ENCODE results near the gene USP46. TPM values are rescaled to one million over a fixed set of nuclear protein-coding genes. Genes with fewer than 3 reads are reported as not detected.

The USP46 gene
- total RNA-seq, 1 experiment from 2014 or later, result 14.5 TPM

DNA sequence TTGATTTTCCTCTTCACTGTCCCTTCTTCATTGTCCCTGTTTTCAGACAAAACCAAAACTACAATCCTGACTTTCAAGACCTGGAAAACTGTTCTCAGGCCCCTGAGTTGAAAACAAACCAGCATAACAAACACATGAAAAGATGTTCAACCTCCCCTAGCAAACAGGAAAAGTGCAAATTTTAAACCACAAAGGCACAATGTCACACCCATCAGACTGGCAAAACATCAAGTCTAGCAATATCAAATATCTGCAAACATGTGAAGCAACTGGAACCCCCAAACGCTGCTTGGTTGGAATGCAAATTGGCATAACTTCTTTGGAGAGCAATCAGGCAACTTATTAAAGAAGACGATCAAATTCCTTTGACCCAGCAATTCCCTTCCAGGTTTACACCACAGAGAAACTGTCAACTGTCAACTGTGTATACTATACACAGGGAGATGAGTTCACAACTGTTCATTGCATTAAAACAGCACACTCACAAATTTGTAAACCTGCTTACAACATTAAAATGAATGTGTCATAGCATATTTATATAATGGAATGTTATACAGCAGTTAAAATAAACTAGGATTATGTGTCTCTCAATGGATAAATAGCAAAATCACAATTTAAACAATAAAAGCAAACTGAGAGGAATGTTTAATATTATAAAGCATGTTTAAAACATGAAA, 7.0 kb downstream of the USP46 start:
- H3K9me3 ChIP-seq (ENCODE audit: low read length), result no peaks in the 10 kb centered on the region
- no peak overlapping the region for H3K4me3 ChIP-seq (ENCODE audit: low read length)
- no peak overlapping the region for H2AFZ ChIP-seq (ENCODE audit: low read length)
- H3K9ac ChIP-seq (ENCODE audit: low read length), result no peak overlapping the region
- no peak overlapping the region for H3K27ac ChIP-seq (ENCODE audit: low read length)
- no peaks in the 10 kb centered on the region for H3K27me3 ChIP-seq (ENCODE audit: low read length)
- no peaks in the 10 kb centered on the region for H4K20me1 ChIP-seq (ENCODE audit: insufficient read depth, low read depth, low read length)
- peaks cover 94% of the 10 kb centered on the region for H3K79me2 ChIP-seq (ENCODE audit: low read length)
- DNase-seq, result no peak
- no peak overlapping the region for H3K4me2 ChIP-seq (ENCODE audit: low read depth, low read length, poor library complexity, severe bottlenecking)
- no peaks in the 10 kb centered on the region for H3K9me2 ChIP-seq (replicated peaks; ENCODE audit: insufficient read depth, low read length)
- H3K4me1 ChIP-seq (ENCODE audit: low read length), result peaks cover 11% of the 10 kb centered on the region
- H3K36me3 ChIP-seq (ENCODE audit: insufficient read depth, low read length), result peaks cover 20% of the 10 kb centered on the region; the same call in 1 of the 2 replicates

GRCh38 chr4:52648836-52649235, 10.3 kb downstream of the USP46 start:
- H3K27me3 ChIP-seq (ENCODE audit: low read length), result no peaks in the 10 kb centered on the region
- H3K9ac ChIP-seq (ENCODE audit: low read length), result no peak overlapping the region
- H2AFZ ChIP-seq (ENCODE audit: low read length), result no peak overlapping the region
- H3K4me3 ChIP-seq (ENCODE audit: low read length), result no peak overlapping the region
- H3K4me2 ChIP-seq (ENCODE audit: low read depth, low read length, poor library complexity, severe bottlenecking), result no peak overlapping the region
- H3K4me1 ChIP-seq (ENCODE audit: low read length), result peaks cover 9% of the 10 kb centered on the region
- no peak for DNase-seq
- no peaks in the 10 kb centered on the region for H3K9me2 ChIP-seq (replicated peaks; ENCODE audit: insufficient read depth, low read length)
- peaks cover 95% of the 10 kb centered on the region for H3K79me2 ChIP-seq (ENCODE audit: low read length)
- no peak overlapping the region for H3K27ac ChIP-seq (ENCODE audit: low read length)
- H3K9me3 ChIP-seq (ENCODE audit: low read length), result no peaks in the 10 kb centered on the region
- peaks cover 12% of the 10 kb centered on the region; the same call in 1 of the 2 replicates for H3K36me3 ChIP-seq (ENCODE audit: insufficient read depth, low read length)
- no peaks in the 10 kb centered on the region for H4K20me1 ChIP-seq (ENCODE audit: insufficient read depth, low read depth, low read length)

- H3K9ac ChIP-seq (ENCODE audit: low read length), result no peak overlapping the region
- no peaks in the 10 kb centered on the region for H3K27me3 ChIP-seq (ENCODE audit: low read length)
- H2AFZ ChIP-seq (ENCODE audit: low read length), result no peak overlapping the region
Measured at GRCh38 chr4:52646741-52647140, 12.4 kb downstream of the USP46 start.

GRCh38 chr4:52646096-52646495, 13.0 kb downstream of the USP46 start:
- Histone ChIP-seq H3K27me3 (ENCODE audit: low read length) (no peaks in the 10 kb centered on the region), H3K79me2 (ENCODE audit: low read length) (peaks cover 96% of the 10 kb centered on the region)

More at GRCh38 chr4:52646741-52647140, 12.4 kb downstream of the USP46 start:
- peaks cover 96% of the 10 kb centered on the region for H3K79me2 ChIP-seq (ENCODE audit: low read length)
- no peaks in the 10 kb centered on the region for H3K9me2 ChIP-seq (replicated peaks; ENCODE audit: insufficient read depth, low read length)
- H3K4me3 ChIP-seq (ENCODE audit: low read length), result no peak overlapping the region
- no peak overlapping the region for H3K4me2 ChIP-seq (ENCODE audit: low read depth, low read length, poor library complexity, severe bottlenecking)
- H3K36me3 ChIP-seq (ENCODE audit: insufficient read depth, low read length), result peaks cover 12% of the 10 kb centered on the region; the same call in 1 of the 2 replicates
- no peak for DNase-seq
- H4K20me1 ChIP-seq (ENCODE audit: insufficient read depth, low read depth, low read length), result no peaks in the 10 kb centered on the region
- no peaks in the 10 kb centered on the region for H3K9me3 ChIP-seq (ENCODE audit: low read length)
- H3K4me1 ChIP-seq (ENCODE audit: low read length), result peaks cover 13% of the 10 kb centered on the region
- H3K27ac ChIP-seq (ENCODE audit: low read length), result no peak overlapping the region

DNA sequence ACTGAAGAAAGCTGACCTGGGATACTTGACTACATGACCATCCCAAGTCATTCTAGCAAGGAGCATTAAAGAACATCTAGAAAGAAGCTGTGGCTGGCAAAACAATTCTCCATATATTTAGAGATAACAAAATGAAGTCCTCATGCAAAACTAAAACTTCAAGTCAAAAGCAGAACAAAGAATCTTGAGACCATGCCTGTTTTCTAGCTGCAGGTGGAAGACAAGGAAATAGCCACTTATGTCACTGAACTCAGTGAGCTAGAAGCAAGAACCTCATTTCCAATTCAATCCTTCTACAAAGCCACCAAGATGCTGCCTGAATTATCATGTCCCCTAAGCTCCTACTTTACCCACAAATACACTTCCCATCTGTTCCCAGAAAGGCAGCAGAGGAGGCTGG, 13.8 kb downstream of the USP46 start:
- peak; percentile 50 for DNase-seq
- Histone ChIP-seq H2AFZ (ENCODE audit: low read length) (no peak overlapping the region), H3K79me2 (ENCODE audit: low read length) (peaks cover 98% of the 10 kb centered on the region), H3K9me2 (replicated peaks; ENCODE audit: insufficient read depth, low read length) (no peaks in the 10 kb centered on the region), H3K9me3 (ENCODE audit: low read length) (no peaks in the 10 kb centered on the region), H3K4me3 (ENCODE audit: low read length) (no peak overlapping the region), H3K36me3 (ENCODE audit: insufficient read depth, low read length) (peaks cover 11% of the 10 kb centered on the region; the same call in 1 of the 2 replicates), H3K4me1 (ENCODE audit: low read length) (peaks cover 13% of the 10 kb centered on the region), H3K4me2 (ENCODE audit: low read depth, low read length, poor library complexity, severe bottlenecking) (no peak overlapping the region), H3K9ac (ENCODE audit: low read length) (no peak overlapping the region), H4K20me1 (ENCODE audit: insufficient read depth, low read depth, low read length) (no peaks in the 10 kb centered on the region), H3K27me3 (ENCODE audit: low read length) (no peaks in the 10 kb centered on the region), H3K27ac (ENCODE audit: low read length) (no peak overlapping the region)

More at GRCh38 chr4:52646096-52646495, 13.0 kb downstream of the USP46 start:
- no peak overlapping the region for H3K4me3 ChIP-seq (ENCODE audit: low read length)
- H4K20me1 ChIP-seq (ENCODE audit: insufficient read depth, low read depth, low read length), result no peaks in the 10 kb centered on the region
- H3K9me2 ChIP-seq (replicated peaks; ENCODE audit: insufficient read depth, low read length), result no peaks in the 10 kb centered on the region
- H3K27ac ChIP-seq (ENCODE audit: low read length), result no peak overlapping the region
- H3K36me3 ChIP-seq (ENCODE audit: insufficient read depth, low read length), result peaks cover 12% of the 10 kb centered on the region; the same call in 1 of the 2 replicates
- H3K4me1 ChIP-seq (ENCODE audit: low read length), result peaks cover 13% of the 10 kb centered on the region
- no peaks in the 10 kb centered on the region for H3K9me3 ChIP-seq (ENCODE audit: low read length)
- DNase-seq, result no peak
- H3K4me2 ChIP-seq (ENCODE audit: low read depth, low read length, poor library complexity, severe bottlenecking), result no peak overlapping the region
- no peak overlapping the region for H2AFZ ChIP-seq (ENCODE audit: low read length)
- H3K9ac ChIP-seq (ENCODE audit: low read length), result no peak overlapping the region

GRCh38 chr4:52643785-52644244, 15.3 kb downstream of the USP46 start:
- Histone ChIP-seq H3K27ac (ENCODE audit: low read length) (no peak overlapping the region), H3K79me2 (ENCODE audit: low read length) (peaks cover 98% of the 10 kb centered on the region), H3K4me1 (ENCODE audit: low read length) (peaks cover 18% of the 10 kb centered on the region), H3K4me3 (ENCODE audit: low read length) (no peak overlapping the region), H3K36me3 (ENCODE audit: insufficient read depth, low read length) (no peaks in the 10 kb centered on the region), H3K9ac (ENCODE audit: low read length) (no peak overlapping the region), H3K27me3 (ENCODE audit: low read length) (no peaks in the 10 kb centered on the region), H3K9me3 (ENCODE audit: low read length) (no peaks in the 10 kb centered on the region), H4K20me1 (ENCODE audit: insufficient read depth, low read depth, low read length) (no peaks in the 10 kb centered on the region), H3K4me2 (ENCODE audit: low read depth, low read length, poor library complexity, severe bottlenecking) (no peak overlapping the region), H2AFZ (ENCODE audit: low read length) (no peak overlapping the region), H3K9me2 (replicated peaks; ENCODE audit: insufficient read depth, low read length) (no peaks in the 10 kb centered on the region)
- no peak for DNase-seq

- H3K4me1 ChIP-seq (ENCODE audit: low read length), result peaks cover 21% of the 10 kb centered on the region
- H4K20me1 ChIP-seq (ENCODE audit: insufficient read depth, low read depth, low read length), result no peaks in the 10 kb centered on the region
- H3K27ac ChIP-seq (ENCODE audit: low read length), result no peak overlapping the region
- H3K4me2 ChIP-seq (ENCODE audit: low read depth, low read length, poor library complexity, severe bottlenecking), result no peak overlapping the region
- DNase-seq, result no peak
- no peaks in the 10 kb centered on the region for H3K9me3 ChIP-seq (ENCODE audit: low read length)
- no peak overlapping the region for H3K9ac ChIP-seq (ENCODE audit: low read length)
- no peaks in the 10 kb centered on the region for H3K27me3 ChIP-seq (ENCODE audit: low read length)
- H3K4me3 ChIP-seq (ENCODE audit: low read length), result no peak overlapping the region
- no peaks in the 10 kb centered on the region for H3K36me3 ChIP-seq (ENCODE audit: insufficient read depth, low read length)
- H2AFZ ChIP-seq (ENCODE audit: low read length), result no peak overlapping the region
- peaks cover 96% of the 10 kb centered on the region for H3K79me2 ChIP-seq (ENCODE audit: low read length)
- no peaks in the 10 kb centered on the region for H3K9me2 ChIP-seq (replicated peaks; ENCODE audit: insufficient read depth, low read length)
Measured at GRCh38 chr4:52643190-52643589, 15.9 kb downstream of the USP46 start.

DNA sequence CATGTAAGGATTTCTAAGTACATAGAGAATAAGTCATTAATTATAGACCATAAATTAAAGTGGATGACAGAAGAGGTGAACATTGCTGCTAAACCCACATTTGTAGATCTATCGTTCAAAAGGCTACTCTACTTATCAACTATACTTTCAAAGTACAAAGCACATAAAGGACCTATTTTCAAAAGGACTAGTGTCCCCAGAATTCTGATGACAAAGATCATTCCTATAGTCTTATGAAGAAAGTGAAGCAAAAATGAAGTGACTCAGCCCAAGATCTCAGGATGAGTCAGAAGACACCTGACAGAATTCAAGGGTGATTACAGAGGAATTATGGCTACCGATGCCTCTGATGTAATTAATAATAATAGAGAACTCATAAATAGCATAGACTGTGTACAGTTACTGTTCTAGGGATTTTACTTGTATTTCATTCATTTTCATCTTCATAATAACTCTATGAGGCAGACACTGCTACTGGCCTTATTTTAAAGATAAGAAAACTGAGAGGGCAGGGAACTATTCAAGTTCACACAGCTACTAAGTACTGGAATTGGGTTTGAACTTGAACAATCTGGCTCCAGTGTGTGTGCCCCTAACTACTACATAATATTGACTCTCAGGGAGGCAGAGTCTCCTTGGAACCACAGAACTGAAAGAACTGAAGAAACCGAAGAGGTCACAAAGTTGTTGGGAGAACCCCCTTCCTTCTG, 17.1 kb downstream of the USP46 start:
- no peak overlapping the region for H2AFZ ChIP-seq (ENCODE audit: low read length)
- H3K27me3 ChIP-seq (ENCODE audit: low read length), result no peaks in the 10 kb centered on the region
- no peaks in the 10 kb centered on the region for H4K20me1 ChIP-seq (ENCODE audit: insufficient read depth, low read depth, low read length)
- H3K36me3 ChIP-seq (ENCODE audit: insufficient read depth, low read length), result no peaks in the 10 kb centered on the region
- no peak overlapping the region for H3K4me3 ChIP-seq (ENCODE audit: low read length)
- H3K4me2 ChIP-seq (ENCODE audit: low read depth, low read length, poor library complexity, severe bottlenecking), result no peak overlapping the region
- no peaks in the 10 kb centered on the region for H3K9me3 ChIP-seq (ENCODE audit: low read length)
- peaks cover 21% of the 10 kb centered on the region for H3K4me1 ChIP-seq (ENCODE audit: low read length)
- no peaks in the 10 kb centered on the region for H3K9me2 ChIP-seq (replicated peaks; ENCODE audit: insufficient read depth, low read length)
- H3K79me2 ChIP-seq (ENCODE audit: low read length), result peaks cover 96% of the 10 kb centered on the region
- no peak for DNase-seq
- no peak overlapping the region for H3K9ac ChIP-seq (ENCODE audit: low read length)
- H3K27ac ChIP-seq (ENCODE audit: low read length), result no peak overlapping the region
